PC-9 (cell line): ENCODE data around the gene PRKAG2. TPM values are rescaled to one million over a fixed set of nuclear protein-coding genes. Genes with fewer than 3 reads are reported as not detected.
"Not testable (repeated sequence)": the region's sequence is repeated elsewhere in the genome, so short reads cannot be mapped to it uniquely, and the experiment has no call there.

ENCODE experiments used
- BruUV-seq: library from RNA; stranded (reverse); fragments of 400-500 nt; replicated peaks from 2 replicates; lab custom pipeline; 2021; lab: Mats Ljungman, UMichigan
- CTCF ChIA-PET: fragments of 300-600 bp; sonication (Branson Sonifier 250); formaldehyde crosslinking; loops from one replicate; lab custom pipeline; 2022; ENCODE audit warnings: antibody characterized with exemption; lab: Charles Lee
- POLR2A ChIA-PET: fragments of 300-600 bp; sonication (Branson Sonifier 250); formaldehyde crosslinking; loops from one replicate; lab custom pipeline; 2022; ENCODE audit warnings: antibody characterized with exemption; ENCODE audit not compliant: unreplicated experiment; lab: Charles Lee
- DNase-seq, 2 experiments: peaks; one replicate each; pipeline versions ENCODE4 v3.0.0 to v3.0.0-alpha.2; 2015 to 2022; ENCODE audit warnings: mixed read lengths in 1 of 2
- H2AFZ ChIP-seq: fragments of 200-600 bp; sonication (generic); 2 replicates; pipeline ENCODE4 v1.8.1; 2017; ENCODE audit warnings: antibody characterized with exemption
- H3F3A ChIP-seq: fragments of 200-600 bp; sonication (generic); 2 replicates; pipeline ENCODE4 v1.8.1; 2017; ENCODE audit warnings: antibody characterized with exemption, mild to moderate bottlenecking, low read depth; ENCODE audit not compliant: insufficient read depth
- H3K27ac ChIP-seq: fragments of 200-600 bp; sonication (generic); 2 replicates; pipeline ENCODE4 v1.6.1; 2016; ENCODE audit warnings: mixed run types
- H3K27me3 ChIP-seq: fragments of 200-600 bp; sonication (generic); 2 replicates; pipeline ENCODE4 v1.6.1; 2016; ENCODE audit warnings: low read depth, mixed run types; ENCODE audit not compliant: insufficient read depth
- H3K36me3 ChIP-seq: fragments of 200-600 bp; sonication (generic); 2 replicates; pipeline ENCODE4 v1.6.1; 2016; ENCODE audit warnings: low read depth, mixed run types
- H3K4me1 ChIP-seq: fragments of 200-600 bp; sonication (generic); replicated peaks from 2 replicates; pipeline ENCODE4 v1.6.1; 2016; ENCODE audit warnings: mixed run types; ENCODE audit not compliant: insufficient read depth
- H3K4me2 ChIP-seq: fragments of 200-600 bp; sonication (generic); 2 replicates; pipeline ENCODE4 v1.6.1; 2017; ENCODE audit warnings: mixed run types
- H3K4me3 ChIP-seq: fragments of 200-600 bp; sonication (generic); 2 replicates; pipeline ENCODE4 v1.6.1; 2016; ENCODE audit warnings: mixed run types
- H3K79me2 ChIP-seq: fragments of 200-600 bp; sonication (generic); 2 replicates; pipeline ENCODE4 v1.6.1; 2017; ENCODE audit warnings: low read depth, mixed run types
- H3K9me2 ChIP-seq: fragments of 200-600 bp; sonication (generic); 2 replicates; pipeline ENCODE4 v1.8.1; 2017; ENCODE audit warnings: mild to moderate bottlenecking; ENCODE audit not compliant: insufficient read depth
- H3K9me3 ChIP-seq: fragments of 200-600 bp; sonication (generic); 2 replicates; pipeline ENCODE4 v1.8.1; 2016; ENCODE audit warnings: low read depth; ENCODE audit not compliant: insufficient read depth
- H4K20me1 ChIP-seq: fragments of 200-600 bp; sonication (generic); 2 replicates; pipeline ENCODE4 v1.8.1; 2017; ENCODE audit not compliant: insufficient read depth
- CTCF ChIP-seq: fragments of 200-600 bp; sonication (generic); conservative IDR thresholded peaks from 2 replicates; pipeline ENCODE4 v1.6.1; 2017; ENCODE audit warnings: mixed run types, antibody characterized with exemption, mild to moderate bottlenecking, moderate library complexity
- EZH2 ChIP-seq: fragments of 200-600 bp; sonication (generic); IDR thresholded peaks from 2 replicates; pipeline ENCODE4 v1.8.0; 2017; ENCODE audit warnings: antibody characterized with exemption, low read depth
- intact Hi-C: fragments of 100-400 bp; cut with micrococcal nuclease; formaldehyde crosslinking; loops from one replicate; pipeline ENCODE4 v1.10.0; 2022; ENCODE audit not compliant: unreplicated experiment
- total RNA-seq: library from RNA; stranded (reverse); gene quantifications from 2 replicates; pipeline ENCODE4 v1.2.3, GENCODE V29; 2021

The PRKAG2 gene
- total RNA-seq, 1 experiment from 2014 or later = 37.3 TPM

GRCh38 chr7:151520419-151521261, 356.3 kb downstream of the PRKAG2 start:
- Histone ChIP-seq H3K79me2 (peaks cover 40% of the 10 kb centered on the region), H3K9me3 (no peaks in the 10 kb centered on the region), H4K20me1 (peaks cover 32% of the 10 kb centered on the region), H3K27ac (peak overlapping the region; percentile 94), H3F3A (peaks cover 25% of the 10 kb centered on the region), H3K9me2 (no peaks in the 10 kb centered on the region), H3K4me3 (peak overlapping the region; percentile 82), H3K4me1 (peaks cover 29% of the 10 kb centered on the region), H3K4me2 (peak overlapping the region; percentile 96), H3K36me3 (0 out of 2 replicates have a peak, but pooled peaks cover 5% of the 10 kb centered on the region), H2AFZ (peak overlapping the region; percentile 97), H3K27me3 (no peaks in the 10 kb centered on the region)
- ChIA-PET POLR2A (interaction anchor here (0.6 to 1.1 kb wide), 9 partner anchors 11 to 794 kb away, joined by 3 to 11 read pairs (median 5); no protein-coding TSS in a partner anchor), CTCF (interaction anchor here (0.7 to 1.9 kb wide), 2 partner anchors 32 to 265 kb away, joined by 6 to 7 read pairs; no protein-coding TSS in a partner anchor)
- TF ChIP-seq EZH2 (no peak), CTCF (no peak)
- DNase-seq = peak; percentile 57 to 65
- TSS peak; percentile 81 for BruUV-seq
- intact Hi-C loops = loop anchor here (1.0 to 5.0 kb wide), 3 partner anchors 32 to 227 kb away; no protein-coding TSS in a partner anchor

GRCh38 chr7:151519765-151520418, 357.0 kb downstream of the PRKAG2 start, which contains the start of gene RHEB:
RHEB (minus strand) TSS chr7:151519895; CDS start chr7:151519511, 384 bp downstream.
- no peaks in the 10 kb centered on the region for H3K9me3 ChIP-seq
- peaks cover 37% of the 10 kb centered on the region for H3K4me1 ChIP-seq
- peak; percentile 98 to 99 for DNase-seq
- H2AFZ ChIP-seq = peak within 1 kb of the TSS; percentile 97
- intact Hi-C loops = loop anchor here (1.0 to 5.0 kb wide), 4 partner anchors 33 to 227 kb away; no protein-coding TSS in a partner anchor
- TF ChIP-seq EZH2 = no peak
- no peak for TF ChIP-seq CTCF
- H4K20me1 ChIP-seq = peaks cover 40% of the 10 kb centered on the region
- no peaks in the 10 kb centered on the region for H3K9me2 ChIP-seq
- CTCF ChIA-PET = interaction anchor here (1.9 kb wide), 1 partner anchor 33 kb away, joined by 6 read pairs; no protein-coding TSS in a partner anchor
- peaks cover 25% of the 10 kb centered on the region for H3F3A ChIP-seq
- H3K4me3 ChIP-seq = peak within 1 kb of the TSS; percentile 87
- BruUV-seq = no TSS peak
- POLR2A ChIA-PET = interaction anchor here (0.6 to 1.1 kb wide), 12 partner anchors 10 to 794 kb away, joined by 3 to 11 read pairs (median 4); no protein-coding TSS in a partner anchor
- peak within 1 kb of the TSS; percentile 94 for H3K27ac ChIP-seq
- no peaks in the 10 kb centered on the region for H3K27me3 ChIP-seq
- peaks cover 11% of the 10 kb centered on the region; the same call in 1 of the 2 replicates for H3K36me3 ChIP-seq
- H3K79me2 ChIP-seq = peaks cover 48% of the 10 kb centered on the region
- H3K4me2 ChIP-seq = peak within 1 kb of the TSS; percentile 96

GRCh38 chr7:151518947-151519764, 357.8 kb downstream of the PRKAG2 start:
- H3K9me2 ChIP-seq, H3K9me3 ChIP-seq, BruUV-seq, H3K27me3 ChIP-seq: not testable (repeated sequence)
- H3K4me2 ChIP-seq = peak overlapping the region; percentile 87
- H3K27ac ChIP-seq = peak overlapping the region; percentile 94
- peaks cover 16% of the 10 kb centered on the region for H3K36me3 ChIP-seq
- H3F3A ChIP-seq = peaks cover 25% of the 10 kb centered on the region
- H4K20me1 ChIP-seq = peaks cover 47% of the 10 kb centered on the region
- intact Hi-C loops = loop anchor here (1.0 to 2.0 kb wide), 2 partner anchors 58 to 112 kb away; no protein-coding TSS in a partner anchor
- peaks cover 55% of the 10 kb centered on the region for H3K79me2 ChIP-seq
- ChIA-PET POLR2A (interaction anchor here (0.5 to 1.1 kb wide), 8 partner anchors 9 to 413 kb away, joined by 3 to 11 read pairs (median 6); no protein-coding TSS in a partner anchor), CTCF (interaction anchor here (1.9 kb wide), 1 partner anchor 33 kb away, joined by 6 read pairs; no protein-coding TSS in a partner anchor)
- DNase-seq = peak in 1 of 2 experiments; percentile 45
- peak overlapping the region; percentile 65; the same call in 1 of the 2 replicates for H2AFZ ChIP-seq
- peaks cover 41% of the 10 kb centered on the region for H3K4me1 ChIP-seq
- H3K4me3 ChIP-seq = peak overlapping the region; percentile 87
